ENCODE data around the gene SCYL2. TPM values are rescaled to one million over a fixed set of nuclear protein-coding genes. Genes with fewer than 3 reads are reported as not detected.

Gene SCYL2
- total and polyA plus RNA-seq, 2 experiments from 2014 or later: 15.0 to 57.5 TPM

DNA sequence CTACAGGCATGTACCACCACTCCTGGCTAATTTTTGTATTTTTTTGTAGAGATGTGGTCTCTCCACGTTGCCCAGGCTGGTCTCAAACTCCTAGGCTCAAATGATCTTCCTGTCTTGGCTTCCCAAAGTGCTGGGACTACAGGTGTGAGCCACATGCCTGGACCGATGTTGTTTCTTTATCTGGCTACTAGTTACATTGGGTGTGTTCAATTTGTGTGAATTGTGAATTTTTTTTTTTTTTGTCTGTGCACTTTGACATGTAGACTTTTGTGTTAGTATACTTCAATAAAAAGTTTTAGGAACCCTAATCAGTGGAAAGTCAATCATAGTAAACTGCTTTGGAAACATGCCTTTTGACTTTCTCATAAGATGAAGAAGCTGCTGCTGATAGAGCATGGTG is 65.9 kb downstream of the SCYL2 start:
- Histone ChIP-seq H3K27ac (ENCODE audit: low read depth) (no peak overlapping the region), H3K4me1 (ENCODE audit: insufficient read depth) (no peaks in the 10 kb centered on the region), H3K4me2 (no peak overlapping the region), H3K9me2 (ENCODE audit: insufficient read depth) (no peaks in the 10 kb centered on the region), H2AFZ (no peak overlapping the region), H3K79me2 (replicated peaks; ENCODE audit: insufficient read depth) (no peaks in the 10 kb centered on the region), H3F3A (replicated peaks; ENCODE audit: low read depth) (no peaks in the 10 kb centered on the region), H4K20me1 (replicated peaks; ENCODE audit: insufficient read depth) (no peaks in the 10 kb centered on the region), H3K4me3 (no peak overlapping the region), H3K27me3 (ENCODE audit: insufficient read depth) (no peaks in the 10 kb centered on the region), H3K36me3 (ENCODE audit: insufficient read depth) (peaks cover 3% of the 10 kb centered on the region; the same call in 1 of the 2 replicates)
- TF ChIP-seq, protein P1, sequence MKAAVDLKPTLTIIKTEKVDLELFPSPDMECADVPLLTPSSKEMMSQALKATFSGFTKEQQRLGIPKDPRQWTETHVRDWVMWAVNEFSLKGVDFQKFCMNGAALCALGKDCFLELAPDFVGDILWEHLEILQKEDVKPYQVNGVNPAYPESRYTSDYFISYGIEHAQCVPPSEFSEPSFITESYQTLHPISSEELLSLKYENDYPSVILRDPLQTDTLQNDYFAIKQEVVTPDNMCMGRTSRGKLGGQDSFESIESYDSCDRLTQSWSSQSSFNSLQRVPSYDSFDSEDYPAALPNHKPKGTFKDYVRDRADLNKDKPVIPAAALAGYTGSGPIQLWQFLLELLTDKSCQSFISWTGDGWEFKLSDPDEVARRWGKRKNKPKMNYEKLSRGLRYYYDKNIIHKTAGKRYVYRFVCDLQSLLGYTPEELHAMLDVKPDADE (IDR thresholded peaks at IDR 0.05): no peak
- no peak for TF ChIP-seq NANOG (IDR thresholded peaks at IDR 0.05; ENCODE audit: borderline replicate concordance)
- TF ChIP-seq POLR2AphosphoS5 (IDR thresholded peaks at IDR 0.05; ENCODE audit: low read depth): no peak
- TF ChIP-seq, protein P2, sequence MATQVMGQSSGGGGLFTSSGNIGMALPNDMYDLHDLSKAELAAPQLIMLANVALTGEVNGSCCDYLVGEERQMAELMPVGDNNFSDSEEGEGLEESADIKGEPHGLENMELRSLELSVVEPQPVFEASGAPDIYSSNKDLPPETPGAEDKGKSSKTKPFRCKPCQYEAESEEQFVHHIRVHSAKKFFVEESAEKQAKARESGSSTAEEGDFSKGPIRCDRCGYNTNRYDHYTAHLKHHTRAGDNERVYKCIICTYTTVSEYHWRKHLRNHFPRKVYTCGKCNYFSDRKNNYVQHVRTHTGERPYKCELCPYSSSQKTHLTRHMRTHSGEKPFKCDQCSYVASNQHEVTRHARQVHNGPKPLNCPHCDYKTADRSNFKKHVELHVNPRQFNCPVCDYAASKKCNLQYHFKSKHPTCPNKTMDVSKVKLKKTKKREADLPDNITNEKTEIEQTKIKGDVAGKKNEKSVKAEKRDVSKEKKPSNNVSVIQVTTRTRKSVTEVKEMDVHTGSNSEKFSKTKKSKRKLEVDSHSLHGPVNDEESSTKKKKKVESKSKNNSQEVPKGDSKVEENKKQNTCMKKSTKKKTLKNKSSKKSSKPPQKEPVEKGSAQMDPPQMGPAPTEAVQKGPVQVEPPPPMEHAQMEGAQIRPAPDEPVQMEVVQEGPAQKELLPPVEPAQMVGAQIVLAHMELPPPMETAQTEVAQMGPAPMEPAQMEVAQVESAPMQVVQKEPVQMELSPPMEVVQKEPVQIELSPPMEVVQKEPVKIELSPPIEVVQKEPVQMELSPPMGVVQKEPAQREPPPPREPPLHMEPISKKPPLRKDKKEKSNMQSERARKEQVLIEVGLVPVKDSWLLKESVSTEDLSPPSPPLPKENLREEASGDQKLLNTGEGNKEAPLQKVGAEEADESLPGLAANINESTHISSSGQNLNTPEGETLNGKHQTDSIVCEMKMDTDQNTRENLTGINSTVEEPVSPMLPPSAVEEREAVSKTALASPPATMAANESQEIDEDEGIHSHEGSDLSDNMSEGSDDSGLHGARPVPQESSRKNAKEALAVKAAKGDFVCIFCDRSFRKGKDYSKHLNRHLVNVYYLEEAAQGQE (IDR thresholded peaks at IDR 0.05; ENCODE audit: unreplicated experiment): no peak
- no peak for TF ChIP-seq STAT1 (IDR thresholded peaks at IDR 0.05; ENCODE audit: unreplicated experiment)
- no peak for TF ChIP-seq EZH2 (IDR thresholded peaks at IDR 0.05; ENCODE audit: low read depth, unreplicated experiment)
- TF ChIP-seq, protein P3, sequence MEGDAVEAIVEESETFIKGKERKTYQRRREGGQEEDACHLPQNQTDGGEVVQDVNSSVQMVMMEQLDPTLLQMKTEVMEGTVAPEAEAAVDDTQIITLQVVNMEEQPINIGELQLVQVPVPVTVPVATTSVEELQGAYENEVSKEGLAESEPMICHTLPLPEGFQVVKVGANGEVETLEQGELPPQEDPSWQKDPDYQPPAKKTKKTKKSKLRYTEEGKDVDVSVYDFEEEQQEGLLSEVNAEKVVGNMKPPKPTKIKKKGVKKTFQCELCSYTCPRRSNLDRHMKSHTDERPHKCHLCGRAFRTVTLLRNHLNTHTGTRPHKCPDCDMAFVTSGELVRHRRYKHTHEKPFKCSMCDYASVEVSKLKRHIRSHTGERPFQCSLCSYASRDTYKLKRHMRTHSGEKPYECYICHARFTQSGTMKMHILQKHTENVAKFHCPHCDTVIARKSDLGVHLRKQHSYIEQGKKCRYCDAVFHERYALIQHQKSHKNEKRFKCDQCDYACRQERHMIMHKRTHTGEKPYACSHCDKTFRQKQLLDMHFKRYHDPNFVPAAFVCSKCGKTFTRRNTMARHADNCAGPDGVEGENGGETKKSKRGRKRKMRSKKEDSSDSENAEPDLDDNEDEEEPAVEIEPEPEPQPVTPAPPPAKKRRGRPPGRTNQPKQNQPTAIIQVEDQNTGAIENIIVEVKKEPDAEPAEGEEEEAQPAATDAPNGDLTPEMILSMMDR (conservative IDR thresholded peaks at IDR 0.05; ENCODE audit: low read depth in 2 of 2): no peak
- no peak for TF ChIP-seq CREB1 (CRISPR knock-in tag; IDR thresholded peaks at IDR 0.05; ENCODE audit: low read depth)
- no peak for TF ChIP-seq EZH2phosphoT487 (IDR thresholded peaks at IDR 0.05; ENCODE audit: unreplicated experiment)
- TF ChIP-seq ZNF114 (CRISPR knock-in tag; IDR thresholded peaks at IDR 0.05): no peak
- TF ChIP-seq, protein P4, sequence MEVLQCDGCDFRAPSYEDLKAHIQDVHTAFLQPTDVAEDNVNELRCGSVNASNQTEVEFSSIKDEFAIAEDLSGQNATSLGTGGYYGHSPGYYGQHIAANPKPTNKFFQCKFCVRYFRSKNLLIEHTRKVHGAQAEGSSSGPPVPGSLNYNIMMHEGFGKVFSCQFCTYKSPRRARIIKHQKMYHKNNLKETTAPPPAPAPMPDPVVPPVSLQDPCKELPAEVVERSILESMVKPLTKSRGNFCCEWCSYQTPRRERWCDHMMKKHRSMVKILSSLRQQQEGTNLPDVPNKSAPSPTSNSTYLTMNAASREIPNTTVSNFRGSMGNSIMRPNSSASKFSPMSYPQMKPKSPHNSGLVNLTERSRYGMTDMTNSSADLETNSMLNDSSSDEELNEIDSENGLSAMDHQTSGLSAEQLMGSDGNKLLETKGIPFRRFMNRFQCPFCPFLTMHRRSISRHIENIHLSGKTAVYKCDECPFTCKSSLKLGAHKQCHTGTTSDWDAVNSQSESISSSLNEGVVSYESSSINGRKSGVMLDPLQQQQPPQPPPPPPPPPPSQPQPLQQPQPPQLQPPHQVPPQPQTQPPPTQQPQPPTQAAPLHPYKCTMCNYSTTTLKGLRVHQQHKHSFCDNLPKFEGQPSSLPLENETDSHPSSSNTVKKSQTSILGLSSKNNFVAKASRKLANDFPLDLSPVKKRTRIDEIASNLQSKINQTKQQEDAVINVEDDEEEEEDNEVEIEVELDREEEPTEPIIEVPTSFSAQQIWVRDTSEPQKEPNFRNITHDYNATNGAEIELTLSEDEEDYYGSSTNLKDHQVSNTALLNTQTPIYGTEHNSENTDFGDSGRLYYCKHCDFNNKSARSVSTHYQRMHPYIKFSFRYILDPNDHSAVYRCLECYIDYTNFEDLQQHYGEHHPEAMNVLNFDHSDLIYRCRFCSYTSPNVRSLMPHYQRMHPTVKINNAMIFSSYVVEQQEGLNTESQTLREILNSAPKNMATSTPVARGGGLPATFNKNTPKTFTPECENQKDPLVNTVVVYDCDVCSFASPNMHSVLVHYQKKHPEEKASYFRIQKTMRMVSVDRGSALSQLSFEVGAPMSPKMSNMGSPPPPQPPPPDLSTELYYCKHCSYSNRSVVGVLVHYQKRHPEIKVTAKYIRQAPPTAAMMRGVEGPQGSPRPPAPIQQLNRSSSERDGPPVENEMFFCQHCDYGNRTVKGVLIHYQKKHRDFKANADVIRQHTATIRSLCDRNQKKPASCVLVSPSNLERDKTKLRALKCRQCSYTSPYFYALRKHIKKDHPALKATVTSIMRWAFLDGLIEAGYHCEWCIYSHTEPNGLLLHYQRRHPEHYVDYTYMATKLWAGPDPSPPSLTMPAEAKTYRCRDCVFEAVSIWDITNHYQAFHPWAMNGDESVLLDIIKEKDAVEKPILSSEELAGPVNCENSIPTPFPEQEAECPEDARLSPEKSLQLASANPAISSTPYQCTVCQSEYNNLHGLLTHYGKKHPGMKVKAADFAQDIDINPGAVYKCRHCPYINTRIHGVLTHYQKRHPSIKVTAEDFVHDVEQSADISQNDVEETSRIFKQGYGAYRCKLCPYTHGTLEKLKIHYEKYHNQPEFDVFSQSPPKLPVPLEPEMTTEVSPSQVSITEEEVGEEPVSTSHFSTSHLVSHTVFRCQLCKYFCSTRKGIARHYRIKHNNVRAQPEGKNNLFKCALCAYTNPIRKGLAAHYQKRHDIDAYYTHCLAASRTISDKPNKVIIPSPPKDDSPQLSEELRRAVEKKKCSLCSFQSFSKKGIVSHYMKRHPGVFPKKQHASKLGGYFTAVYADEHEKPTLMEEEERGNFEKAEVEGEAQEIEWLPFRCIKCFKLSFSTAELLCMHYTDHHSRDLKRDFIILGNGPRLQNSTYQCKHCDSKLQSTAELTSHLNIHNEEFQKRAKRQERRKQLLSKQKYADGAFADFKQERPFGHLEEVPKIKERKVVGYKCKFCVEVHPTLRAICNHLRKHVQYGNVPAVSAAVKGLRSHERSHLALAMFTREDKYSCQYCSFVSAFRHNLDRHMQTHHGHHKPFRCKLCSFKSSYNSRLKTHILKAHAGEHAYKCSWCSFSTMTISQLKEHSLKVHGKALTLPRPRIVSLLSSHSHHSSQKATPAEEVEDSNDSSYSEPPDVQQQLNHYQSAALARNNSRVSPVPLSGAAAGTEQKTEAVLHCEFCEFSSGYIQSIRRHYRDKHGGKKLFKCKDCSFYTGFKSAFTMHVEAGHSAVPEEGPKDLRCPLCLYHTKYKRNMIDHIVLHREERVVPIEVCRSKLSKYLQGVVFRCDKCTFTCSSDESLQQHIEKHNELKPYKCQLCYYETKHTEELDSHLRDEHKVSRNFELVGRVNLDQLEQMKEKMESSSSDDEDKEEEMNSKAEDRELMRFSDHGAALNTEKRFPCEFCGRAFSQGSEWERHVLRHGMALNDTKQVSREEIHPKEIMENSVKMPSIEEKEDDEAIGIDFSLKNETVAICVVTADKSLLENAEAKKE (CRISPR knock-in tag; IDR thresholded peaks at IDR 0.05): no peak
- no peak for TF ChIP-seq ZNF331 (CRISPR knock-in tag; IDR thresholded peaks at IDR 0.05; ENCODE audit: low read depth)
- no peak for TF ChIP-seq JUNB (IDR thresholded peaks at IDR 0.05; ENCODE audit: unreplicated experiment)
- Mint-ChIP-seq H3K27ac (no peak overlapping the region), H3K4me3 (no peak overlapping the region), H3K4me1 (no peaks in the 10 kb centered on the region), H3K9me3 (no peaks in the 10 kb centered on the region), H3K27me3 (ENCODE audit: insufficient read depth, low read depth, poor library complexity) (no peaks in the 10 kb centered on the region), H3K36me3 (ENCODE audit: low read depth) (peaks cover 10% of the 10 kb centered on the region; the same call in 2 of the 3 replicates)
- no peak for ATAC-seq
- DNase-seq (ENCODE audit: low spot score): no peak

Measured in GM23338 (cell line).